HG02759 (cell line): ENCODE results near the gene HIVEP3.

Source experiments
- ATAC-seq: cut with Tn5 transposase; IDR thresholded peaks from one replicate; pipeline ENCODE4 v1.9.1; 2021; ENCODE audit warnings: mild to moderate bottlenecking, moderate library complexity; ENCODE audit not compliant: unreplicated experiment

The HIVEP3 gene

GRCh38 chr1:41716188-41717130 lies 202.3 kb downstream of the HIVEP3 start:
- no peak for ATAC-seq

- no peak for ATAC-seq
Observed at GRCh38 chr1:41715441-41716095, 203.2 kb downstream of the HIVEP3 start.

DNA sequence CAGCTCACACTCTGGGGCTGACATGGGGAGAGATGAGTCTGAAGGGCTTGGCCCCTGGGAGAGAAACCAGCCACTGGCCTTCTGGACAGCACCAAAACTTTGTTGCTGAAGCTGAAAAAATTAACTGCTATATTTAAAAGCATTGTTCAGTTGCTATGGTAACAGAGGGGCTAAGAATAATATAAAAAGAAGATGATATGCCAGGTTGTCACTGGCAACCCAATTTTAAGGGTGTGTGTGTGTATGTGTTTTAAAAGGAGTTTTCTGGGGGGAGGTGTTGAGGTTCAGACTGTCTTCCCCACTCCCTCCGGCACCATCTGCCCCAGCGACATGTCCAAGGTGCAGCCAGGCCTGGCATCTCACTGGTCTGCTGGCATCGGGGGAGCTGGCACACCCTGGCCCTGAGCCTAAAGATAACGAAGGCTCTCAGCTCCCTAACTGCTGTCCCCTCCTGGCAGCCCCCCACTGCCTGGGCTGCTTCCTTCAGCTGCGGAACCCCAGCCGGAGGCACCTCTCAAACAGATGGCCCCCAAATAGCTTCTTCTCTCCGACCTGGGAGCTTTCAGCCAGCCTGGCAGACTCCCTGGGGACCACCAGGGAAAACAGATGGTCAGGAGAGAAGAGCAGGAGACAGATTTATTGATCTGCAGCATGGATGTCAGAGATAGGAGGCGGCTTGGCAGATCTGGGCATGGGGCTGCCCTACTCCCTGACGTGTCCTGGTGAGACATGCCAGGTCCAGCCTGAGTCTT lies 203.9 kb downstream of the HIVEP3 start:
- ATAC-seq, result no peak

DNA sequence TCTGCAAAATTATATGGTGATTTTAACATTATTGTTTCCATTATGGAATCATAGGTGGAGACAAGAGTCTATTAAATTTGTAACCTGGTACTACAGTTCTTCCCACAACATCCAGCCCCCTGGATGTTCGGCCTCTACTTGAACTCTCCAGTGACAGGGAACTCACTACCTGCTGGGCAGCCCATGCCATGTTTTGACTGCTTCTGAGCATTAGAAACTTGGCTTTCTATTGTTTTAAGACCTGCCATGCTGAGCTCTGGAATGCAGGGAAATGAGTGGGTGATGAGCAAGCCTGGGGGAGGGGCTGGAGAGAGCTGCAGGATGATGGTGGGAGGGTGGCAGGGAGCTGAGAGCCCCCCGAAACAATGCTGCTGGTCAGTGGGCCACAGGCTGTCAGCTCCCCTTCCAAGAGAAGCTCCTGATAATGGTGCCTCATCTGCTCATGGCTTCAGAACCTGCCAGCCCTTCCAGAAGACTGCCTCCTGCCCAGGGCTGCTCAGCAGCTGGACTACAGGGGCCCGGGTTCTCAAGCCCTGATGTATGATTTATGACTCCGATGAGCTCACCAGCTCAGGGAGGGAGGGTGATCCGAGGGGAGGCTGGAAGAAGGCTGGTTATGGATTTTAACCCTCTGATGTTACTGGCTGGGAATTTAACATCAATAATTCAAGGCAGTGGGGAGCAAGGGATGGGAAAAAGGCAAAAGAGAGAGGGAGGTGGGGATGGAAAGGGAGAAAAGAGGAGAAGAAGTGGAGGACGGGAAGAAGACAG lies 205.0 kb downstream of the HIVEP3 start:
- no peak for ATAC-seq

GRCh38 chr1:41713141-41713540 lies 205.6 kb downstream of the HIVEP3 start:
- ATAC-seq, result no peak

DNA sequence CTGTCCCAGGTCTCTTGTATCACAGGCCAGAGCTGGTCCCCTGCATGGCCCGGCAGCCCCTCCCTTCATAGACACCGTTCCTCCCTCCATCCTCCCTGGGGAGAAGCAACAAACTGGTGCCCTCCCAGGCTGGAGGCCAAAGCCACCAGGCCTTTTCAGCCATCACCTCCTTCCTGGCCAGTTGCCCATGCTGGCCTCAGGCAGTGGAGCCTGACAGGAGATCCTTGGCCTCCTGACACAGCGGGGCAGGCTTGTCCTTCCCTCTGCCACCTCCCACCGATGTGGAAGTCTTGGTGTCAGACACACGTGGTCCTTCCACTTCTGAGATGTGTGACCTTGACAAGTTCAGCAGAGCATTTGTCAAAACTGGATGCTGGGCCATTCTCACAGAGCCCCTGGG lies 206.0 kb downstream of the HIVEP3 start:
- no peak for ATAC-seq

DNA sequence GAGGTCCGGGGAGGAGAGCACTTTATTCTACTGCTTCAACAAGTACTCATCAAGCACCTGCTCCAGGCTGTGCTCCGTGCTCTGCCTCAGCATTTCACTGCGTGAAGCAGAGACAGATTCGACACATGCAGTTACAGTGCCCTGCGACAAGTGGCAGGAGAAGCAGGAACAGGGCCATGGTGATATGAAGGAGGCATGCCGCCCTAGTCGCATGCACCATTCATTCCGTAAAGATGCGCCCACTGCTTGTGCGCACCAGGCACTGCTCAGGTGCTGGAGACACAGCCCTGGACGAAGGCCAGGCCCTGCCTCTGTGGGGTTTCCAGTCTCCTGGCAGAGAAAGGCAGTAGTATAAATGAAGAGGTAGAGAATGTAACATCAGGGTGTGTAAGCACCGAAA lies 206.6 kb downstream of the HIVEP3 start:
- no peak for ATAC-seq

- no peak for ATAC-seq
Observed at GRCh38 chr1:41711581-41711980, 207.1 kb downstream of the HIVEP3 start.

GRCh38 chr1:41710980-41711379 lies 207.7 kb downstream of the HIVEP3 start:
- no peak for ATAC-seq

DNA sequence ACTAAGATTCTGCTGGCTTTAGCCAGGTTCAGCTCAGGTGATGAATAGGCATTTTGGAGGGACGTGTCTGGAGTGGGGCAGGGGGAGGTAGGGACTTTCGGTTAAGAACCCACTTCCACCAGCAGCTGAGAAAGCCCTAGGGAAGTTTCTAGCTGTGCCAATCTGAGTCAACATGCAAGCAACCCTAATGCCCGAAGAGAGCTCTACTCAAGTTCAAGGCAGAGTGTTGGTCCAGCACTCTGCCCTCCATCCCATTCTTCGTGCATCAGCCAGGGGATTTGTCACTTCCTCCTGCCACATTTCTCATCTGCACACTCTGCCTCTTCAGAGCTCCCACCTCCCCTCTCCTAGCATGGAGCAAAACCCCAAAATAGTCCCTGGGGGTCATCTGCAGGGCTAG lies 208.8 kb downstream of the HIVEP3 start:
- no peak for ATAC-seq

- no peak for ATAC-seq
Observed at GRCh38 chr1:41709331-41709730, 209.4 kb downstream of the HIVEP3 start.

DNA sequence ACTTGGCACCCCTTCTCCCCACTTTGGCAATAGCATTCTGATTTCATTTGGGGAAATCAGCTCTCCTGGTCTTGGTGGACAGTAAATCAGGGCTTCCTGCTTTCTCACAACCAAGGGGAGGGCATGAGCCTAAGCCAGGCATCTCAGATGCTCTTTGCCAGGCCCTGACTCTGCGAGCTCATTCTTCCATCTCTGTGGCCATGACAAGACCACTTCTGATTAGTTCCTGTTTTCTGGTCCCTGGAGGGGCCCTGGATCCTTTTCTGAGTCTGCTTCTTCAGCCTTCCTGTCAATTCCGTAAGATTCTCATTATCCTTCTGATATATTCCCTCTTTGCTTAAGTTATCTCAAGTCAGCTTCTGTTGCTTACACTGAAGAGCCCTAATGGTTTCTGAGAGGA lies 210.4 kb downstream of the HIVEP3 start:
- no peak for ATAC-seq

GRCh38 chr1:41707793-41708192 lies 210.9 kb downstream of the HIVEP3 start:
- ATAC-seq, result no peak

DNA sequence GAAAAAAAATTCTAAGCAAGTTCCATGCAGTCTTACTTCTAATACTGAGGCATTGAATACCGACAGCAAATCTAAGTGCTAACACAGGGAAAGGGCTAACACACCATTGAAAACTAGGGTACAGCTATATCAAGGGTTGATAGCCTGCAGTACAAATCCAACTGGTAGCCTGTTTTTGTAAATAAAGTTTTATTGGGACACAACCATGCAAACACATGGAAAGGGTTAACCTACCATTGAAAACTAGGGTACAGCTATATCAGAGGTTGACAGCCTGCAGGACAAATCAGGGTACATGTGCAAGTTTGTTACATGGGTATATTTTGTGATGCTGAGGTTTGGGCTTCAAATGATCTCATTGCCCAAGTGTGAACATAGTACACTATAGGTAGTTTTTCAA lies 212.9 kb downstream of the HIVEP3 start:
- ATAC-seq, result no peak

DNA sequence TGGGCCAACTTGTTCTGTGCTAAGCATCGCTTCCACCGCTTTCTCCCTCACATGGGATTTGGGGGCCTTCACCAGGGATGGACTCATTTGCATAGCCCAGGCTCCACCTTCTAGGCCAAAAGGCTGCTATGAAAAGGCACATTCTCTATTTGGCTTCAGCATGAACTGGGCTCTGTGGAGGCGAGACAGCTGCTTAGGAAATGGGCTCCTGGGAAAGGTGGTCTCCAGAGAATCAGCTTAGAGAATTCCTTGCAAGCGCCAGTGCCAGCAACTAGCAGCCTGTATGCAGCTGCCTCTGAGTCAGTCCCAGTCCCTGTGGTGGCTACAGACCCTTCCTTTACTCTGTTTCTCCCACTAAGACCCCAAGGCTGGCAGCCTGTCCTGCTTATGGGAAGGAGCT lies 214.5 kb downstream of the HIVEP3 start:
- ATAC-seq, result no peak

DNA sequence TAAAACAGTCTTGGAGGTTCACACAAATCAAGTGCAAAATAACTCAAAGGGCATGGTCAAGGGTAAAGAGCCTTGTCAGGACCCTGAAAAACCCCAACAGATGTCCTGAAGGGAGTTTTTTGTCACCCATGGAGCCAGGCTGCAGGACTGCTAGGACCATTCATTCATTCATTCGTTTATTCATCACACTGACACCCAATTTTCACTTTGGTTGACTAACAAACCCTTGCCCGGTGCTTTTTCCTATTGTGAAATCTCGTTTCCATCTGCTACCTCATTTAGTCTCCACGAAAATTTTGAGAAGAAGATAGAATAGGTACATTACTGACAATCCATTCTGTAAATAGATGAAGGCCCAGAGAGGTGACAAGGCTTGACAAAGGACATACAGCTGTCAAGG lies 216.0 kb downstream of the HIVEP3 start:
- no peak for ATAC-seq

- ATAC-seq, result no peak
Observed at GRCh38 chr1:41700986-41701535, 217.7 kb downstream of the HIVEP3 start.

DNA sequence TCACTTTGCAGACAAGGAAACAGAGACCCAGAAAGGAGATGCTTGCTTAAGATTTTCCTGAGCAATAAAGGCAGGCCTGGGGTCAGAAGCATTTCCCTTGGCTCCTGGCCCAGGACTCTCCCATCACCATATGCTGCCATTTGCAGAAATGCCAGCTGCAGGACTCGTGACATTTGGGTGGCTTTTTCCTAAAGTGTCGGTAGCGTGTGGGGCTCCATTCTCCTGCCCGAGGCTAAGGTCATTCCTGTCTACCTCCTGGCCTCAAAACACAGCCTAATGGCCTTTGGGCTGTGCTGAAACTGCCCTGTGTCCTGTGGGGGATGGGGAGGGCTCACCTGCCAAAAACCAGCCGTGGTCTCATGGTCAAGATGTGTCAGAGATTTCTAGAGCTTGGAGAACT lies 218.1 kb downstream of the HIVEP3 start:
- no peak for ATAC-seq

DNA sequence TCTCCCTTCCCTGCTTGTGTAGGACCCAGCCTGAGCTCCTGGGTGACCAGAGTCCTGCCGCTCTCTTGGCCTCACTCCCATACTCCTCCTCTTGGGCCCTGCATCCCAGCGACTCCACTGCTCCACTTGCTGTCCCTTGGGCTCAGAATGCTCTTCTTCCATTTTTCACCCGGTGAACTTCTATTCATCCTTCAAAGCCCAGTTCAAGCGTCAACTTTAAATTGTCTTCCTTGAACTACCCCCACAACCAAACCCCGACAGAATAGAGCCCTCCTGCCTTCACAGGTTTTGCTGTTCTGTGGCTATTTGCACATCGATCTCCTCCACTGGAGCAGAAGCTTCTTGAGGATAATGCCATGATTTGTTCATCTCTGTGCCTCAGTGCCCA lies 218.9 kb downstream of the HIVEP3 start:
- ATAC-seq, result no peak
